WTC11 (cell line): Measurements from ENCODE around the gene TRPM2. TPM values are rescaled to one million over a fixed set of nuclear protein-coding genes. Genes with fewer than 3 reads are reported as not detected.
"Not testable (repeated sequence)": the region's sequence is repeated elsewhere in the genome, so short reads cannot be mapped to it uniquely, and the experiment has no call there.

Experiments
- ATAC-seq: fragments of 200-7000 bp; cut with Tn5 transposase; 2 replicates; pipeline ENCODE4 v1.10.0; 2021; ENCODE audit warnings: mild to moderate bottlenecking, moderate library complexity
- CTCF ChIA-PET: fragments of 300-600 bp; sonication (Branson Sonifier 250); formaldehyde crosslinking; loops from one replicate; lab custom pipeline; 2021; ENCODE audit warnings: antibody characterized with exemption; lab: Charles Lee
- POLR2A ChIA-PET: fragments of 350-600 bp; sonication (Branson Sonifier 250); formaldehyde crosslinking; loops from one replicate; lab custom pipeline; 2021; ENCODE audit warnings: antibody characterized with exemption; lab: Charles Lee
- DNase-seq: peaks from one replicate; pipeline ENCODE4 v3.0.0; 2021; ENCODE audit warnings: low spot score
- H3K27ac Mint-ChIP-seq: 2 replicates; pipeline ENCODE4 v1.8.0; 2021; ENCODE audit warnings: mixed read lengths
- H3K27me3 Mint-ChIP-seq: 2 replicates; pipeline ENCODE4 v1.8.0; 2021; ENCODE audit warnings: low read depth, mild to moderate bottlenecking, moderate library complexity, mixed read lengths
- H3K36me3 Mint-ChIP-seq: 2 replicates; pipeline ENCODE4 v1.8.0; 2021; ENCODE audit warnings: mixed read lengths
- H3K4me1 Mint-ChIP-seq: 2 replicates; pipeline ENCODE4 v1.8.0; 2022; ENCODE audit warnings: mixed read lengths
- H3K4me3 Mint-ChIP-seq: 2 replicates; pipeline ENCODE4 v1.8.0; 2021; ENCODE audit warnings: mild to moderate bottlenecking, moderate library complexity, mixed read lengths
- H3K9me3 Mint-ChIP-seq: 2 replicates; pipeline ENCODE4 v1.8.0; 2021; ENCODE audit warnings: mixed read lengths
- ARID4B ChIP-seq: sonication (generic); formaldehyde crosslinking; IDR thresholded peaks from 2 replicates; pipeline ENCODE4 v1.8.0; 2023; ENCODE audit warnings: missing genetic modification reagents, mild to moderate bottlenecking, borderline replicate concordance
- ATF3 ChIP-seq: sonication (generic); formaldehyde crosslinking; conservative IDR thresholded peaks from 2 replicates; pipeline ENCODE4 v1.8.1; 2022; ENCODE audit warnings: mild to moderate bottlenecking, missing genetic modification reagents
- ELF4 ChIP-seq: sonication (generic); formaldehyde crosslinking; IDR thresholded peaks from 2 replicates; pipeline ENCODE4 v1.8.1; 2022; ENCODE audit warnings: low read depth, mild to moderate bottlenecking, moderate library complexity, missing genetic modification reagents
- ESRRA ChIP-seq: sonication (generic); formaldehyde crosslinking; IDR thresholded peaks from 2 replicates; pipeline ENCODE4 v1.8.1; 2022; ENCODE audit warnings: mild to moderate bottlenecking, missing genetic modification reagents, borderline replicate concordance
- FOXP1 ChIP-seq: sonication (generic); formaldehyde crosslinking; IDR thresholded peaks from 2 replicates; pipeline ENCODE4 v1.8.0; 2022; ENCODE audit warnings: missing genetic modification reagents, mild to moderate bottlenecking, moderate library complexity, borderline replicate concordance
- IRF2 ChIP-seq: sonication (generic); formaldehyde crosslinking; IDR thresholded peaks from 2 replicates; pipeline ENCODE4 v1.8.0; 2022; ENCODE audit warnings: low read depth, missing genetic modification reagents, borderline replicate concordance
- JUN ChIP-seq: sonication (generic); formaldehyde crosslinking; IDR thresholded peaks from 2 replicates; pipeline ENCODE4 v1.8.0; 2023; ENCODE audit warnings: mild to moderate bottlenecking, missing genetic modification reagents
- NFATC4 ChIP-seq: fragments of 250-450 bp; sonication (Bioruptor Pico); IDR thresholded peaks from 2 replicates; pipeline ENCODE4 v1.9.0; 2021; ENCODE audit warnings: mild to moderate bottlenecking
- NFE2L1 ChIP-seq: sonication (generic); formaldehyde crosslinking; IDR thresholded peaks from 2 replicates; pipeline ENCODE4 v1.8.1; 2023; ENCODE audit warnings: missing genetic modification reagents
- PRDM15 ChIP-seq: sonication (generic); formaldehyde crosslinking; IDR thresholded peaks from 2 replicates; pipeline ENCODE4 v1.8.0; 2022; ENCODE audit warnings: missing genetic modification reagents
- PRRX2 ChIP-seq: fragments of 250-450 bp; sonication (Bioruptor Pico); IDR thresholded peaks from 2 replicates; pipeline ENCODE4 v1.8.0; 2021; ENCODE audit warnings: mild to moderate bottlenecking
- RORB ChIP-seq: fragments of 250-450 bp; sonication (Bioruptor Pico); IDR thresholded peaks from 2 replicates; pipeline ENCODE4 v1.9.0; 2021; ENCODE audit warnings: mild to moderate bottlenecking
- STAT6 ChIP-seq: sonication (generic); formaldehyde crosslinking; conservative IDR thresholded peaks from 2 replicates; pipeline ENCODE4 v1.8.1; 2023; ENCODE audit warnings: mild to moderate bottlenecking, low read depth, missing genetic modification reagents, moderate library complexity
- TCF7 ChIP-seq: sonication (generic); formaldehyde crosslinking; IDR thresholded peaks from 2 replicates; pipeline ENCODE4 v1.8.0; 2022; ENCODE audit warnings: mild to moderate bottlenecking, low read depth, missing genetic modification reagents, moderate library complexity
- USF1 ChIP-seq: sonication (generic); formaldehyde crosslinking; IDR thresholded peaks from 2 replicates; pipeline ENCODE4 v1.8.0; 2022; ENCODE audit warnings: mild to moderate bottlenecking, missing genetic modification reagents
- ZBTB43 ChIP-seq: sonication (generic); formaldehyde crosslinking; IDR thresholded peaks from 2 replicates; pipeline ENCODE4 v1.8.1; 2023; ENCODE audit warnings: mild to moderate bottlenecking, missing genetic modification reagents
- ZNF396 ChIP-seq: fragments of 250-450 bp; sonication (Bioruptor Pico); IDR thresholded peaks from 2 replicates; pipeline ENCODE4 v1.8.0; 2021; ENCODE audit warnings: mild to moderate bottlenecking, moderate library complexity, borderline replicate concordance
- ZNF425 ChIP-seq: fragments of 250-450 bp; sonication (Bioruptor Pico); conservative IDR thresholded peaks from 2 replicates; pipeline ENCODE4 v1.9.0; 2021; ENCODE audit warnings: mild to moderate bottlenecking
- ZNF671 ChIP-seq: fragments of 250-450 bp; sonication (Bioruptor Pico); IDR thresholded peaks from 2 replicates; pipeline ENCODE4 v1.8.0; 2021; ENCODE audit warnings: mild to moderate bottlenecking
- total RNA-seq: library from RNA; stranded (reverse); gene quantifications from 3 replicates; pipeline ENCODE4 v1.2.3, GENCODE V29; 2021

TRPM2 gene
- total RNA-seq, 1 experiment from 2014 or later, result 0.92 TPM

- CTCF ChIA-PET, result no interaction called here
- POLR2A ChIA-PET, result no interaction called here
- Mint-ChIP-seq H3K36me3 (peaks cover 11% of the 10 kb centered on the region; the same call in 1 of the 2 replicates), H3K4me3 (no peak overlapping the region), H3K27me3 (no peaks in the 10 kb centered on the region), H3K9me3 (peaks cover 15% of the 10 kb centered on the region), H3K4me1 (no peaks in the 10 kb centered on the region), H3K27ac (no peak overlapping the region)
- no peak for ATAC-seq
- TF ChIP-seq IRF2 (CRISPR knock-in tag) (no peak), ESRRA (CRISPR knock-in tag) (no peak), PRRX2 (CRISPR knock-in tag) (no peak), TCF7 (CRISPR knock-in tag) (no peak), FOXP1 (CRISPR knock-in tag) (no peak), ATF3 (CRISPR knock-in tag) (no peak), NFATC4 (CRISPR knock-in tag) (no peak), JUN (CRISPR knock-in tag) (no peak), PRDM15 (CRISPR knock-in tag) (no peak), STAT6 (CRISPR knock-in tag) (no peak), RORB (CRISPR knock-in tag) (no peak), ZNF425 (CRISPR knock-in tag) (no peak), NFE2L1 (CRISPR knock-in tag) (no peak), ELF4 (no peak), ZNF671 (no peak), USF1 (CRISPR knock-in tag) (no peak), ZNF396 (no peak), ARID4B (no peak), ZBTB43 (CRISPR knock-in tag) (no peak)
- no peak for DNase-seq
These were observed 62.8 kb downstream of the TRPM2 start for GRCh38 chr21:44416193-44416592.

GRCh38 chr21:44417621-44418107, 64.2 kb downstream of the TRPM2 start:
- CTCF ChIA-PET, H3K4me3 Mint-ChIP-seq, H3K27me3 Mint-ChIP-seq, ATAC-seq, DNase-seq, H3K4me1 Mint-ChIP-seq, H3K27ac Mint-ChIP-seq, POLR2A ChIA-PET: not testable (repeated sequence)
- Mint-ChIP-seq H3K36me3 (peaks cover 11% of the 10 kb centered on the region; the same call in 1 of the 2 replicates), H3K9me3 (peaks cover 15% of the 10 kb centered on the region)
